ENCODE data around the gene TIPARP. TPM values are rescaled to one million over a fixed set of nuclear protein-coding genes. Genes with fewer than 3 reads are reported as not detected.

Gene TIPARP
- total and polyA plus RNA-seq, 2 of the 13 experiments (the other 11 are each of a cell fraction or from before 2014, with no cell fraction given): 7.3 to 19.7 TPM

- no peak for TF ChIP-seq SP2 (CRISPR knock-in tag; IDR thresholded peaks at IDR 0.05)
- TF ChIP-seq MYNN (CRISPR knock-in tag; IDR thresholded peaks at IDR 0.05; ENCODE audit: low read depth): no peak
Observed at GRCh38 chr3:156655819-156656550, 18.4 kb upstream of the TIPARP start (continued).

DNA sequence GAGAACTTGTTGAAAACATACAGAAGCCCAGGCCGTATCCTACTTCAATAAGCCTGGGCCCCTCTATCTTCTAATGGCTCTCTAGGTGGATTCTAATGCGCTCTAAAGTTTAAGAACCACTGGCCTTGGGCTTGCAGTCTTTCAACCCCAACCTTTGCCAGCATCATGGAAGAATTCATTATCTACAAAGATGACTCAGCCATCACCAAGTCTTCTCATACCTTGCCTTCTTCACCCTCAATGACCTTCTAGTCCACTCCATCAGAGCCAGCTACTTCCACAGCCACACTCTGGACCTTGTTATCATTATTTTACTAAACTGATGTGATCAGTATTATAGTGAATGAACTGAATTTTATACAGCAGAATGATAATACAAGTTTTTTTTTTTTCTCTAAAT is 16.9 kb upstream of the TIPARP start:
- ChIA-PET CTCF (ENCODE audit: low intra/inter-chr PET ratio, low total read pairs) (no interaction called here), POLR2A (no interaction called here)
- Histone ChIP-seq H3K9me3 (ENCODE audit: low read length) (no peaks in the 10 kb centered on the region), H3K79me2 (ENCODE audit: insufficient read depth, low read length) (no peaks in the 10 kb centered on the region), H2AFZ (ENCODE audit: low read length) (no peak overlapping the region), H3K4me1 (ENCODE audit: insufficient read depth, low read length) (no peaks in the 10 kb centered on the region), H3K4me3 (replicated peaks in 1 of 3; ENCODE audit: insufficient read depth in 1 of 3, low read depth in 2 of 3, low read length in 3 of 3) (no peak overlapping the region), H3K36me3 (replicated peaks in 1 of 2; ENCODE audit: control insufficient read depth in 1 of 2, insufficient read depth in 2 of 2, low read length in 2 of 2) (no peaks in the 10 kb centered on the region), H3K4me2 (ENCODE audit: low read depth, low read length) (no peak overlapping the region), H3K27me3 (ENCODE audit: control insufficient read depth in 1 of 2, insufficient read depth in 2 of 2, low read length in 2 of 2) (no peaks in the 10 kb centered on the region; a peak in 2 of 5 replicates), H3K9ac (ENCODE audit: insufficient read depth, low read depth, low read length) (no peak overlapping the region), H3K27ac (ENCODE audit: extremely low read length, insufficient read depth, low read length) (no peak overlapping the region), H4K20me1 (ENCODE audit: insufficient read depth, low read length) (no peaks in the 10 kb centered on the region)
- FAIRE-seq (no peak), DNase-seq (ENCODE audit: low spot score) (no peak), ATAC-seq (no peak)
- in situ Hi-C loops (cut with HindIII; ENCODE audit: extremely low pct_ligation_motif_present, low pct_unique_long_range_greater_than_20kb) (no loop called here), intact Hi-C loops (cut with micrococcal nuclease; ENCODE audit: unreplicated experiment) (no loop called here)
- TF ChIP-seq, protein P1, sequence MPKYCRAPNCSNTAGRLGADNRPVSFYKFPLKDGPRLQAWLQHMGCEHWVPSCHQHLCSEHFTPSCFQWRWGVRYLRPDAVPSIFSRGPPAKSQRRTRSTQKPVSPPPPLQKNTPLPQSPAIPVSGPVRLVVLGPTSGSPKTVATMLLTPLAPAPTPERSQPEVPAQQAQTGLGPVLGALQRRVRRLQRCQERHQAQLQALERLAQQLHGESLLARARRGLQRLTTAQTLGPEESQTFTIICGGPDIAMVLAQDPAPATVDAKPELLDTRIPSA (CRISPR knock-in tag; IDR thresholded peaks at IDR 0.05; ENCODE audit: borderline replicate concordance): no peak
- no peak for TF ChIP-seq FOXJ3 (CRISPR knock-in tag; IDR thresholded peaks at IDR 0.05; ENCODE audit: borderline replicate concordance)
- 69% methylated on average over 2 of the region's 2 CpGs for WGBS (ENCODE audit: low lambda C conversion rate)
- no TSS peak for BruUV-seq (replicated peaks)
